HEK293 (cell line): Measurements from ENCODE around the gene RELB.

Source experiments
- GFI1B ChIP-seq: fragments of 450-650 bp; formaldehyde crosslinking; IDR thresholded peaks from 2 replicates; pipeline ENCODE4 v1.5.1; 2016; ENCODE audit warnings: missing biosample characterization, missing genetic modification characterization
- GLIS1 ChIP-seq: fragments of 450-650 bp; formaldehyde crosslinking; IDR thresholded peaks from 2 replicates; pipeline ENCODE4 v1.5.1; 2016; ENCODE audit warnings: missing biosample characterization, missing genetic modification characterization
- KLF1 ChIP-seq: fragments of 450-650 bp; formaldehyde crosslinking; IDR thresholded peaks from 2 replicates; pipeline ENCODE4 v1.5.1; 2016; ENCODE audit warnings: missing biosample characterization, missing genetic modification characterization
- KLF10 ChIP-seq: fragments of 450-650 bp; IDR thresholded peaks from 2 replicates; pipeline ENCODE4 v1.5.1; 2018; ENCODE audit warnings: missing biosample characterization, mild to moderate bottlenecking, missing genetic modification characterization
- KLF17 ChIP-seq: fragments of 450-650 bp; formaldehyde crosslinking; IDR thresholded peaks from 2 replicates; pipeline ENCODE4 v1.5.1; 2016; ENCODE audit warnings: missing biosample characterization, missing genetic modification characterization
- SP2 ChIP-seq: fragments of 450-650 bp; formaldehyde crosslinking; IDR thresholded peaks from 2 replicates; pipeline ENCODE4 v1.5.1; 2016; ENCODE audit warnings: missing biosample characterization, missing genetic modification characterization
- SP3 ChIP-seq: fragments of 450-650 bp; formaldehyde crosslinking; IDR thresholded peaks from 2 replicates; pipeline ENCODE4 v1.5.1; 2016; ENCODE audit warnings: missing biosample characterization, missing genetic modification characterization
- SP7 ChIP-seq: fragments of 450-650 bp; formaldehyde crosslinking; IDR thresholded peaks from 2 replicates; pipeline ENCODE4 v1.5.1; 2016; ENCODE audit warnings: missing biosample characterization, missing genetic modification characterization
- WT1 ChIP-seq: fragments of 450-650 bp; formaldehyde crosslinking; IDR thresholded peaks from 2 replicates; pipeline ENCODE4 v1.5.1; 2016; ENCODE audit warnings: missing biosample characterization, missing genetic modification characterization
- YY1 ChIP-seq: fragments of 450-650 bp; formaldehyde crosslinking; IDR thresholded peaks from 2 replicates; pipeline ENCODE4 v1.5.1; 2018; ENCODE audit warnings: missing biosample characterization, missing genetic modification characterization
- ZBTB17 ChIP-seq: fragments of 450-650 bp; formaldehyde crosslinking; IDR thresholded peaks from 2 replicates; pipeline ENCODE4 v1.5.1; 2016; ENCODE audit warnings: missing biosample characterization, missing genetic modification characterization
- ZBTB6 ChIP-seq: fragments of 450-650 bp; formaldehyde crosslinking; IDR thresholded peaks from 2 replicates; pipeline ENCODE4 v1.5.1; 2017; ENCODE audit warnings: missing biosample characterization, missing genetic modification characterization
- ZBTB7A ChIP-seq: fragments of 450-650 bp; formaldehyde crosslinking; IDR thresholded peaks from 2 replicates; pipeline ENCODE4 v1.5.1; 2016; ENCODE audit warnings: low read depth, missing biosample characterization, missing genetic modification characterization
- ZFP69B ChIP-seq: fragments of 450-650 bp; formaldehyde crosslinking; IDR thresholded peaks from 2 replicates; pipeline ENCODE4 v1.5.1; 2016; ENCODE audit warnings: missing biosample characterization, missing genetic modification characterization
- ZNF112 ChIP-seq: fragments of 450-650 bp; formaldehyde crosslinking; IDR thresholded peaks from 2 replicates; pipeline ENCODE4 v1.5.0; 2017; ENCODE audit warnings: missing biosample characterization, missing genetic modification characterization
- ZNF169 ChIP-seq: fragments of 450-650 bp; formaldehyde crosslinking; IDR thresholded peaks from 2 replicates; pipeline ENCODE4 v1.5.1; 2016; ENCODE audit warnings: missing biosample characterization, missing genetic modification characterization
- ZNF214 ChIP-seq: fragments of 450-650 bp; formaldehyde crosslinking; IDR thresholded peaks from 2 replicates; pipeline ENCODE4 v1.5.1; 2017; ENCODE audit warnings: missing biosample characterization, mild to moderate bottlenecking, missing genetic modification characterization, borderline replicate concordance
- ZNF23 ChIP-seq: fragments of 450-650 bp; formaldehyde crosslinking; IDR thresholded peaks from 2 replicates; pipeline ENCODE4 v1.5.1; 2016; ENCODE audit warnings: missing biosample characterization, missing genetic modification characterization, borderline replicate concordance
- ZNF302 ChIP-seq: fragments of 450-650 bp; formaldehyde crosslinking; IDR thresholded peaks from 2 replicates; pipeline ENCODE4 v1.5.1; 2016; ENCODE audit warnings: missing biosample characterization, missing genetic modification characterization, low read depth
- ZNF335 ChIP-seq: fragments of 450-650 bp; formaldehyde crosslinking; conservative IDR thresholded peaks from 2 replicates; pipeline ENCODE4 v1.5.1; 2016; ENCODE audit warnings: missing biosample characterization, missing genetic modification characterization
- ZNF398 ChIP-seq: fragments of 450-650 bp; formaldehyde crosslinking; IDR thresholded peaks from 2 replicates; pipeline ENCODE4 v1.5.1; 2017; ENCODE audit warnings: missing biosample characterization, missing genetic modification characterization
- ZNF513 ChIP-seq: fragments of 450-650 bp; IDR thresholded peaks from 2 replicates; pipeline ENCODE4 v1.5.1; 2018; ENCODE audit warnings: missing biosample characterization, missing genetic modification characterization
- ZNF544 ChIP-seq: fragments of 450-650 bp; formaldehyde crosslinking; IDR thresholded peaks from 2 replicates; pipeline ENCODE4 v1.5.0; 2017; ENCODE audit warnings: missing biosample characterization, missing genetic modification characterization
- ZNF596 ChIP-seq: fragments of 450-650 bp; IDR thresholded peaks from 2 replicates; pipeline ENCODE4 v1.5.0; 2018; ENCODE audit warnings: missing biosample characterization, mild to moderate bottlenecking, missing genetic modification characterization, moderate library complexity
- ZNF639 ChIP-seq: fragments of 450-650 bp; formaldehyde crosslinking; IDR thresholded peaks from 2 replicates; pipeline ENCODE4 v1.5.1; 2016; ENCODE audit warnings: missing biosample characterization, missing genetic modification characterization
- ZNF660 ChIP-seq: fragments of 450-650 bp; IDR thresholded peaks from 2 replicates; pipeline ENCODE4 v1.5.1; 2018; ENCODE audit warnings: missing biosample characterization, mild to moderate bottlenecking, missing genetic modification characterization
- ZNF768 ChIP-seq: fragments of 450-650 bp; formaldehyde crosslinking; IDR thresholded peaks from 2 replicates; pipeline ENCODE4 v1.5.1; 2018; ENCODE audit warnings: missing biosample characterization, mild to moderate bottlenecking, missing genetic modification characterization
- ZNF843 ChIP-seq: fragments of 450-650 bp; formaldehyde crosslinking; IDR thresholded peaks from 2 replicates; pipeline ENCODE4 v1.5.1; 2016; ENCODE audit warnings: missing biosample characterization, missing genetic modification characterization
- ZSCAN5A ChIP-seq: fragments of 450-650 bp; formaldehyde crosslinking; IDR thresholded peaks from 2 replicates; pipeline ENCODE4 v1.5.1; 2016; ENCODE audit warnings: missing biosample characterization, missing genetic modification characterization
- TF ChIP-seq, protein P1 (sequence below): fragments of 450-650 bp; IDR thresholded peaks from 2 replicates; pipeline ENCODE4 v1.5.1; 2018; ENCODE audit warnings: missing biosample characterization, mild to moderate bottlenecking, missing genetic modification characterization

The RELB gene

GRCh38 chr19:45079063-45079910, 78.0 kb downstream of the RELB start, which contains the start of gene GEMIN7 (continued):
- 0 out of 2 replicates have a peak, but pooled peaks have one; percentile 45 for TF ChIP-seq ZSCAN5A (tag by site-specific recombination)
- TF ChIP-seq ZNF214 (tag by site-specific recombination) = no peak
- TF ChIP-seq ZNF639 = 0 out of 2 replicates have a peak, but pooled peaks have one; percentile 10
- TF ChIP-seq KLF17 = peak; percentile 48
- TF ChIP-seq, protein P1, sequence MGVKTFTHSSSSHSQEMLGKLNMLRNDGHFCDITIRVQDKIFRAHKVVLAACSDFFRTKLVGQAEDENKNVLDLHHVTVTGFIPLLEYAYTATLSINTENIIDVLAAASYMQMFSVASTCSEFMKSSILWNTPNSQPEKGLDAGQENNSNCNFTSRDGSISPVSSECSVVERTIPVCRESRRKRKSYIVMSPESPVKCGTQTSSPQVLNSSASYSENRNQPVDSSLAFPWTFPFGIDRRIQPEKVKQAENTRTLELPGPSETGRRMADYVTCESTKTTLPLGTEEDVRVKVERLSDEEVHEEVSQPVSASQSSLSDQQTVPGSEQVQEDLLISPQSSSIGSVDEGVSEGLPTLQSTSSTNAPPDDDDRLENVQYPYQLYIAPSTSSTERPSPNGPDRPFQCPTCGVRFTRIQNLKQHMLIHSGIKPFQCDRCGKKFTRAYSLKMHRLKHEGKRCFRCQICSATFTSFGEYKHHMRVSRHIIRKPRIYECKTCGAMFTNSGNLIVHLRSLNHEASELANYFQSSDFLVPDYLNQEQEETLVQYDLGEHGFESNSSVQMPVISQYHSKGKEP (tag by site-specific recombination) = peak; percentile 88
- peak; percentile 59; the same call in 1 of the 2 replicates for TF ChIP-seq ZNF513 (tag by site-specific recombination)
- TF ChIP-seq ZNF398 (tag by site-specific recombination) = peak; percentile 81
- TF ChIP-seq ZNF23 (tag by site-specific recombination) = no peak
- TF ChIP-seq ZNF660 (tag by site-specific recombination) = peak; percentile 99
- TF ChIP-seq SP2 (tag by site-specific recombination) = peak; percentile 27; the same call in 1 of the 2 replicates
- TF ChIP-seq ZNF768 (tag by site-specific recombination) = no peak
- TF ChIP-seq ZNF169 = no peak
- peak; percentile 60 for TF ChIP-seq SP7
- TF ChIP-seq ZNF335 (tag by site-specific recombination) = peak; percentile 73
- 0 out of 2 replicates have a peak, but pooled peaks have one; percentile 45 for TF ChIP-seq ZNF843 (tag by site-specific recombination)
- no peak for TF ChIP-seq GFI1B
- no peak for TF ChIP-seq ZNF544 (tag by site-specific recombination)
- no peak for TF ChIP-seq ZNF112 (tag by site-specific recombination)
- peak; percentile 56; the same call in 1 of the 2 replicates for TF ChIP-seq ZBTB17 (tag by site-specific recombination)
- TF ChIP-seq YY1 (tag by site-specific recombination) = 0 out of 2 replicates have a peak, but pooled peaks have one; percentile 72
- 0 out of 2 replicates have a peak, but pooled peaks have one; percentile 30 for TF ChIP-seq SP3
- TF ChIP-seq ZFP69B (tag by site-specific recombination) = peak; percentile 59
- TF ChIP-seq ZNF302 (tag by site-specific recombination) = no peak
- TF ChIP-seq ZBTB7A = peak; percentile 82
- TF ChIP-seq WT1 (tag by site-specific recombination) = no peak
- TF ChIP-seq KLF1 (tag by site-specific recombination) = peak; percentile 13; the same call in 1 of the 2 replicates
- TF ChIP-seq ZBTB6 (tag by site-specific recombination) = peak; percentile 66; the same call in 1 of the 2 replicates
- peak; percentile 71 for TF ChIP-seq GLIS1 (tag by site-specific recombination)
- peak; percentile 72 for TF ChIP-seq ZNF596
- peak; percentile 77 for TF ChIP-seq KLF10 (tag by site-specific recombination)
